Neuronal stem cell (in vitro differentiated cells): ENCODE results near the gene FAF2.

ENCODE experiments used
- DNase-seq: peaks from one replicate; pipeline ENCODE4 v3.0.0-alpha.2; 2013; ENCODE audit warnings: low spot score
- H2AFZ ChIP-seq: one replicate; pipeline ENCODE4 v1.6.1; 2013; ENCODE audit warnings: mild to moderate bottlenecking, low read length, inconsistent platforms
- H2AK5ac ChIP-seq: 2 replicates; pipeline ENCODE4 v1.6.1; 2013; ENCODE audit warnings: low read depth, mild to moderate bottlenecking, inconsistent platforms, low read length, moderate library complexity, mixed read lengths
- H2BK120ac ChIP-seq: 2 replicates; pipeline ENCODE4 v1.6.1; 2013; ENCODE audit warnings: low read depth, mild to moderate bottlenecking, inconsistent platforms, low read length, moderate library complexity, mixed read lengths
- H2BK12ac ChIP-seq: one replicate; pipeline ENCODE4 v1.6.1; 2013; ENCODE audit warnings: low read length, inconsistent platforms
- H2BK15ac ChIP-seq: 2 replicates; pipeline ENCODE4 v1.6.1; 2013; ENCODE audit warnings: mild to moderate bottlenecking, low read length, inconsistent platforms, mixed read lengths
- H2BK5ac ChIP-seq: one replicate; pipeline ENCODE4 v1.6.1; 2013; ENCODE audit warnings: inconsistent platforms, mild to moderate bottlenecking, low read length, moderate library complexity
- H3K14ac ChIP-seq: one replicate; pipeline ENCODE4 v1.6.1; 2013; ENCODE audit warnings: low read length, inconsistent platforms
- H3K18ac ChIP-seq: 2 replicates; pipeline ENCODE4 v1.6.1; 2013; ENCODE audit warnings: low read length, inconsistent platforms
- H3K23ac ChIP-seq: 2 replicates; pipeline ENCODE4 v1.6.1; 2013; ENCODE audit warnings: low read depth, mild to moderate bottlenecking, mixed read lengths, low read length, inconsistent platforms; ENCODE audit not compliant: poor library complexity
- H3K27ac ChIP-seq: replicated peaks from 3 replicates; pipeline ENCODE4 v1.5.1; 2013; ENCODE audit warnings: low read length, inconsistent platforms
- H3K27me3 ChIP-seq, 3 experiments: 2 replicates each; pipeline ENCODE4 v1.6.1; 2013; ENCODE audit warnings: low read length in 3 of 3, mild to moderate bottlenecking in 2 of 3, inconsistent platforms in 1 of 3, low read depth in 1 of 3, mixed read lengths in 1 of 3, moderate library complexity in 1 of 3; ENCODE audit not compliant: control insufficient read depth in 3 of 3, insufficient read depth in 3 of 3
- H3K36me3 ChIP-seq, 2 donors: replicated peaks in 1 of 2; 2 replicates each; pipeline ENCODE4 v1.6.1; 2013; ENCODE audit warnings: low read length in 2 of 2; ENCODE audit not compliant: control insufficient read depth in 2 of 2, insufficient read depth in 2 of 2
- H3K4ac ChIP-seq: 2 replicates; pipeline ENCODE4 v1.6.1; 2013; ENCODE audit warnings: inconsistent platforms, mild to moderate bottlenecking, low read length, moderate library complexity
- H3K4me1 ChIP-seq, 2 donors: 1 replicate in 1 of 2; 2 replicates in 1 of 2; pipeline ENCODE4 v1.6.1; 2013; ENCODE audit warnings: low read length in 2 of 2, low read depth in 1 of 2; ENCODE audit not compliant: control insufficient read depth in 2 of 2, insufficient read depth in 1 of 2
- H3K4me2 ChIP-seq: one replicate; pipeline ENCODE4 v1.6.1; 2013; ENCODE audit warnings: mild to moderate bottlenecking, low read length, inconsistent platforms; ENCODE audit not compliant: insufficient read depth, poor library complexity, severe bottlenecking
- H3K4me3 ChIP-seq, 2 donors: 2 replicates each; pipeline ENCODE4 v1.5.1; 2013; ENCODE audit warnings: low read length in 2 of 2, mild to moderate bottlenecking in 2 of 2, inconsistent platforms in 1 of 2, moderate library complexity in 1 of 2
- H3K79me1 ChIP-seq: one replicate; pipeline ENCODE4 v1.6.1; 2013; ENCODE audit warnings: low read depth, mild to moderate bottlenecking, inconsistent platforms, low read length, moderate library complexity
- H3K9ac ChIP-seq: one replicate; pipeline ENCODE4 v1.6.1; 2013; ENCODE audit warnings: mild to moderate bottlenecking, low read depth, low read length, inconsistent platforms; ENCODE audit not compliant: poor library complexity
- H3K9me3 ChIP-seq, 2 donors: replicated peaks in 1 of 2; 2 replicates each; pipeline versions ENCODE3 to v1.6.1; 2013; ENCODE audit warnings: low read length in 2 of 2, mild to moderate bottlenecking in 2 of 2, inconsistent platforms in 1 of 2, low read depth in 1 of 2, mixed read lengths in 1 of 2, moderate library complexity in 1 of 2; ENCODE audit not compliant: control insufficient read depth in 2 of 2, insufficient read depth in 1 of 2
- H4K8ac ChIP-seq: one replicate; pipeline ENCODE4 v1.6.1; 2013; ENCODE audit warnings: low read depth, mild to moderate bottlenecking, inconsistent platforms, low read length, moderate library complexity
- H4K91ac ChIP-seq: one replicate; pipeline ENCODE4 v1.6.1; 2013; ENCODE audit warnings: low read length, low read depth, mild to moderate bottlenecking, inconsistent platforms; ENCODE audit not compliant: poor library complexity
- WGBS, 2 donors: extraction: QIAGEN DNeasy Blood & Tissue Kit; methylation state at CpG; one replicate each; pipeline ENCODE4 v1.1.7; 2013; ENCODE audit warnings: missing lambda C conversion rate in 2 of 2, mixed read lengths in 1 of 2; ENCODE audit not compliant: insufficient read length in 2 of 2, insufficient replicate concordance in 1 of 2; ENCODE audit errors: extremely low coverage in 2 of 2; 5-methylcytosine and 5-hydroxymethylcytosine counted together

Gene FAF2

GRCh38 chr5:176447591-176447977 is 601 bp upstream of the FAF2 start:
- H2BK5ac ChIP-seq, result peak overlapping the region; percentile 67
- peak overlapping the region; percentile 94 for H3K27ac ChIP-seq
- H3K23ac ChIP-seq, result peak overlapping the region; percentile 11
- H3K36me3 ChIP-seq, result peaks cover 0 to 8% of the 10 kb centered on the region in 2 donors
- no peak overlapping the region for H3K14ac ChIP-seq
- DNase-seq, result no peak
- H3K9ac ChIP-seq, result peak overlapping the region; percentile 92
- H2BK12ac ChIP-seq, result no peak overlapping the region
- no peaks in the 10 kb centered on the region for H3K27me3 ChIP-seq
- peaks cover 5% of the 10 kb centered on the region for H3K79me1 ChIP-seq
- peak overlapping the region; percentile 91 for H2AFZ ChIP-seq
- H3K4ac ChIP-seq, result no peak overlapping the region
- H3K9me3 ChIP-seq, result no peaks in the 10 kb centered on the region
- peak overlapping the region; percentile 13 for H2AK5ac ChIP-seq
- peak overlapping the region; percentile 89 for H3K4me2 ChIP-seq
- peak overlapping the region; percentile 16 for H2BK120ac ChIP-seq
- H3K4me3 ChIP-seq, result peak overlapping the region; percentile 93 to 99
- H2BK15ac ChIP-seq, result no peak overlapping the region
- H3K18ac ChIP-seq, result peak overlapping the region; percentile 94
- no peak overlapping the region for H4K91ac ChIP-seq
- no CpG with 5 or more reads among the region's 34 CpGs for WGBS, 2 donors
- no peak overlapping the region for H4K8ac ChIP-seq
- H3K4me1 ChIP-seq, result peaks cover 0 to 2% of the 10 kb centered on the region in 2 donors

- no peak overlapping the region for H3K23ac ChIP-seq
- no peak overlapping the region for H3K18ac ChIP-seq
- no peak overlapping the region for H3K4me3 ChIP-seq
- no peak overlapping the region for H3K27ac ChIP-seq
- no peak overlapping the region for H3K14ac ChIP-seq
- H2BK120ac ChIP-seq, result no peak overlapping the region
- no peaks in the 10 kb centered on the region for H3K9me3 ChIP-seq
- H2BK12ac ChIP-seq, result no peak overlapping the region
- H3K27me3 ChIP-seq, result no peaks in the 10 kb centered on the region
- H3K4me1 ChIP-seq, result peaks cover 0 to 2% of the 10 kb centered on the region in 2 donors
- no peak overlapping the region for H2BK15ac ChIP-seq
- no peak for DNase-seq
- no peak overlapping the region for H2AFZ ChIP-seq
- H4K91ac ChIP-seq, result no peak overlapping the region
- no peak overlapping the region for H2BK5ac ChIP-seq
- H4K8ac ChIP-seq, result no peak overlapping the region
- H3K9ac ChIP-seq, result no peak overlapping the region
- H3K79me1 ChIP-seq, result peaks cover 5% of the 10 kb centered on the region
- no peak overlapping the region for H3K4me2 ChIP-seq
- H2AK5ac ChIP-seq, result no peak overlapping the region
- no peak overlapping the region for H3K4ac ChIP-seq
- WGBS, 2 donors, result no CpG with 5 or more reads among the region's 1 CpG
- peaks cover 0 to 33% of the 10 kb centered on the region in 2 donors for H3K36me3 ChIP-seq
Observed at GRCh38 chr5:176450077-176450476, 1.9 kb downstream of the FAF2 start.

- no CpG with 5 or more reads among the region's 4 CpGs for WGBS, 2 donors
- H3K36me3 ChIP-seq, result peaks cover 0 to 44% of the 10 kb centered on the region in 2 donors
- peaks cover 4% of the 10 kb centered on the region for H3K79me1 ChIP-seq
- H3K4me3 ChIP-seq, result no peak overlapping the region
- no peak overlapping the region for H4K8ac ChIP-seq
- H3K23ac ChIP-seq, result no peak overlapping the region
- no peak overlapping the region for H2BK15ac ChIP-seq
- H3K27me3 ChIP-seq, result no peaks in the 10 kb centered on the region
- H3K4me1 ChIP-seq, result no peaks in the 10 kb centered on the region
- no peak overlapping the region for H2AK5ac ChIP-seq
- no peak overlapping the region for H2BK12ac ChIP-seq
- H2AFZ ChIP-seq, result no peak overlapping the region
- H4K91ac ChIP-seq, result no peak overlapping the region
- no peak overlapping the region for H2BK120ac ChIP-seq
- H3K9me3 ChIP-seq, result no peaks in the 10 kb centered on the region
- H3K27ac ChIP-seq, result no peak overlapping the region
- DNase-seq, result no peak
- H3K4me2 ChIP-seq, result no peak overlapping the region
- H3K14ac ChIP-seq, result no peak overlapping the region
- no peak overlapping the region for H3K9ac ChIP-seq
- no peak overlapping the region for H3K18ac ChIP-seq
- no peak overlapping the region for H3K4ac ChIP-seq
- H2BK5ac ChIP-seq, result no peak overlapping the region
Observed at GRCh38 chr5:176454724-176455394, 6.7 kb downstream of the FAF2 start.

- peaks cover 0 to 21% of the 10 kb centered on the region in 2 donors for H3K36me3 ChIP-seq
- H3K4me2 ChIP-seq, result no peak overlapping the region
- no peaks in the 10 kb centered on the region for H3K27me3 ChIP-seq
- no peak overlapping the region for H2BK120ac ChIP-seq
- no peaks in the 10 kb centered on the region for H3K9me3 ChIP-seq
- H3K79me1 ChIP-seq, result peaks cover 6% of the 10 kb centered on the region
- H2BK12ac ChIP-seq, result no peak overlapping the region
- H3K27ac ChIP-seq, result no peak overlapping the region
- no CpG with 5 or more reads among the region's 3 CpGs for WGBS, 2 donors
- H2AFZ ChIP-seq, result no peak overlapping the region
- DNase-seq, result no peak
- H3K18ac ChIP-seq, result no peak overlapping the region
- H3K4me3 ChIP-seq, result no peak overlapping the region
- H2AK5ac ChIP-seq, result no peak overlapping the region
- H2BK5ac ChIP-seq, result no peak overlapping the region
- H4K91ac ChIP-seq, result no peak overlapping the region
- H4K8ac ChIP-seq, result no peak overlapping the region
- no peak overlapping the region for H2BK15ac ChIP-seq
- no peaks in the 10 kb centered on the region for H3K4me1 ChIP-seq
- no peak overlapping the region for H3K9ac ChIP-seq
- H3K4ac ChIP-seq, result no peak overlapping the region
- H3K23ac ChIP-seq, result no peak overlapping the region
- H3K14ac ChIP-seq, result no peak overlapping the region
Observed at GRCh38 chr5:176458904-176459561, 10.8 kb downstream of the FAF2 start.
